Activated T-cell treated with anti-CD3 and anti-CD28 coated beads, Interleukin-2, amount 50 U/mL, for 24 hours (primary cell): ENCODE data around the gene ACTN2.
A peak's percentile ranks its signal among the peaks of the same experiment; 100 is the strongest.

Source experiments
- DNase-seq: peaks from one replicate; pipeline ENCODE4 v3.0.0-alpha.2; 2020
- H3K27ac Mint-ChIP-seq: 2 replicates; pipeline ENCODE4 v1.8.0; 2020; ENCODE audit warnings: mild to moderate bottlenecking, mixed read lengths
- H3K27me3 Mint-ChIP-seq: 2 replicates; pipeline ENCODE4 v1.8.0; 2020; ENCODE audit warnings: mixed read lengths
- H3K36me3 Mint-ChIP-seq: 2 replicates; pipeline ENCODE4 v1.8.0; 2020; ENCODE audit warnings: low read depth, mixed read lengths
- H3K4me1 Mint-ChIP-seq: 2 replicates; pipeline ENCODE4 v1.8.0; 2020; ENCODE audit warnings: low read depth, mixed read lengths
- H3K4me3 Mint-ChIP-seq: 2 replicates; pipeline ENCODE4 v1.8.0; 2020; ENCODE audit warnings: mild to moderate bottlenecking, moderate library complexity, mixed read lengths
- H3K9me3 Mint-ChIP-seq: 2 replicates; pipeline ENCODE4 v1.8.0; 2020; ENCODE audit warnings: mixed read lengths

The ACTN2 gene

GRCh38 chr1:236681219-236681618, 5.1 kb upstream of the ACTN2 start:
- H3K27me3 Mint-ChIP-seq: peaks cover 21% of the 10 kb centered on the region
- no peaks in the 10 kb centered on the region for H3K9me3 Mint-ChIP-seq
- no peak for DNase-seq
- no peak overlapping the region for H3K4me3 Mint-ChIP-seq
- H3K4me1 Mint-ChIP-seq: peaks cover 3% of the 10 kb centered on the region
- no peak overlapping the region for H3K27ac Mint-ChIP-seq
- no peaks in the 10 kb centered on the region for H3K36me3 Mint-ChIP-seq

- H3K9me3 Mint-ChIP-seq: no peaks in the 10 kb centered on the region
- peaks cover 14% of the 10 kb centered on the region for H3K4me1 Mint-ChIP-seq
- DNase-seq: no peak
- no peak overlapping the region for H3K27ac Mint-ChIP-seq
- H3K36me3 Mint-ChIP-seq: no peaks in the 10 kb centered on the region
- H3K4me3 Mint-ChIP-seq: no peak overlapping the region
- H3K27me3 Mint-ChIP-seq: peaks cover 47% of the 10 kb centered on the region
These were observed 938 bp upstream of the ACTN2 start for GRCh38 chr1:236685205-236685916.

- peak; percentile 39 for DNase-seq
- Mint-ChIP-seq H3K9me3 (no peaks in the 10 kb centered on the region), H3K36me3 (no peaks in the 10 kb centered on the region), H3K27me3 (peaks cover 53% of the 10 kb centered on the region), H3K4me3 (peak overlapping the region; percentile 49), H3K27ac (no peak overlapping the region), H3K4me1 (peaks cover 14% of the 10 kb centered on the region)
These were observed 489 bp downstream of the ACTN2 start for GRCh38 chr1:236686815-236687160.

- Mint-ChIP-seq H3K4me3 (peak overlapping the region; percentile 49), H3K9me3 (no peaks in the 10 kb centered on the region), H3K4me1 (peaks cover 14% of the 10 kb centered on the region), H3K36me3 (no peaks in the 10 kb centered on the region), H3K27me3 (peaks cover 58% of the 10 kb centered on the region), H3K27ac (no peak overlapping the region)
- DNase-seq: no peak
These were observed 974 bp downstream of the ACTN2 start for GRCh38 chr1:236687273-236687672.

- DNase-seq: no peak
- Mint-ChIP-seq H3K36me3 (no peaks in the 10 kb centered on the region), H3K9me3 (no peaks in the 10 kb centered on the region)
These were observed 2.4 kb downstream of the ACTN2 start for GRCh38 chr1:236688705-236689104.

GRCh38 chr1:236689713-236690569, 3.6 kb downstream of the ACTN2 start:
- peaks cover 76% of the 10 kb centered on the region for H3K27me3 Mint-ChIP-seq
- no peak overlapping the region for H3K4me3 Mint-ChIP-seq
- H3K27ac Mint-ChIP-seq: no peak overlapping the region
- DNase-seq: no peak
- H3K9me3 Mint-ChIP-seq: no peaks in the 10 kb centered on the region
- H3K36me3 Mint-ChIP-seq: no peaks in the 10 kb centered on the region
- peaks cover 14% of the 10 kb centered on the region for H3K4me1 Mint-ChIP-seq

More at GRCh38 chr1:236688705-236689104, 2.4 kb downstream of the ACTN2 start:
- Mint-ChIP-seq H3K4me3 (no peak overlapping the region), H3K27me3 (peaks cover 71% of the 10 kb centered on the region), H3K27ac (no peak overlapping the region), H3K4me1 (peaks cover 14% of the 10 kb centered on the region)

- Mint-ChIP-seq H3K27ac (no peak overlapping the region), H3K27me3 (peaks cover 64% of the 10 kb centered on the region), H3K9me3 (no peaks in the 10 kb centered on the region), H3K36me3 (no peaks in the 10 kb centered on the region), H3K4me3 (no peak overlapping the region), H3K4me1 (peaks cover 11% of the 10 kb centered on the region)
- no peak for DNase-seq
These were observed 5.0 kb downstream of the ACTN2 start for GRCh38 chr1:236691348-236691747.

- H3K4me3 Mint-ChIP-seq: no peak overlapping the region
- peaks cover 65% of the 10 kb centered on the region for H3K27me3 Mint-ChIP-seq
- H3K4me1 Mint-ChIP-seq: peaks cover 7% of the 10 kb centered on the region
- no peaks in the 10 kb centered on the region for H3K36me3 Mint-ChIP-seq
- H3K27ac Mint-ChIP-seq: no peak overlapping the region
- no peaks in the 10 kb centered on the region for H3K9me3 Mint-ChIP-seq
- DNase-seq: no peak
These were observed 5.8 kb downstream of the ACTN2 start for GRCh38 chr1:236692128-236692527.

GRCh38 chr1:236692742-236693141, 6.4 kb downstream of the ACTN2 start:
- Mint-ChIP-seq H3K27me3 (peaks cover 63% of the 10 kb centered on the region), H3K36me3 (no peaks in the 10 kb centered on the region), H3K27ac (no peak overlapping the region), H3K9me3 (no peaks in the 10 kb centered on the region), H3K4me1 (peaks cover 1% of the 10 kb centered on the region), H3K4me3 (no peak overlapping the region)
- DNase-seq: no peak

GRCh38 chr1:236699366-236699765, 13.1 kb downstream of the ACTN2 start:
- no peak for DNase-seq
- Mint-ChIP-seq H3K4me1 (no peaks in the 10 kb centered on the region), H3K27me3 (peaks cover 43% of the 10 kb centered on the region), H3K36me3 (no peaks in the 10 kb centered on the region), H3K4me3 (no peak overlapping the region), H3K9me3 (no peaks in the 10 kb centered on the region), H3K27ac (no peak overlapping the region)

- Mint-ChIP-seq H3K27me3 (peaks cover 42% of the 10 kb centered on the region), H3K4me3 (no peak overlapping the region), H3K4me1 (no peaks in the 10 kb centered on the region), H3K9me3 (no peaks in the 10 kb centered on the region), H3K36me3 (no peaks in the 10 kb centered on the region), H3K27ac (no peak overlapping the region)
- DNase-seq: no peak
These were observed 14.6 kb downstream of the ACTN2 start for GRCh38 chr1:236700903-236701302.

GRCh38 chr1:236701782-236702181, 15.5 kb downstream of the ACTN2 start:
- no peak for DNase-seq
- Mint-ChIP-seq H3K27ac (no peak overlapping the region), H3K4me1 (no peaks in the 10 kb centered on the region), H3K36me3 (no peaks in the 10 kb centered on the region), H3K9me3 (no peaks in the 10 kb centered on the region), H3K4me3 (no peak overlapping the region), H3K27me3 (peaks cover 40% of the 10 kb centered on the region)

GRCh38 chr1:236702791-236703394, 16.6 kb downstream of the ACTN2 start:
- Mint-ChIP-seq H3K9me3 (no peaks in the 10 kb centered on the region), H3K4me3 (no peak overlapping the region), H3K36me3 (no peaks in the 10 kb centered on the region), H3K27me3 (peaks cover 33% of the 10 kb centered on the region), H3K27ac (no peak overlapping the region), H3K4me1 (no peaks in the 10 kb centered on the region)
- no peak for DNase-seq

GRCh38 chr1:236705771-236706170, 19.5 kb downstream of the ACTN2 start:
- Mint-ChIP-seq H3K27ac (no peak overlapping the region), H3K36me3 (no peaks in the 10 kb centered on the region), H3K9me3 (no peaks in the 10 kb centered on the region), H3K4me1 (no peaks in the 10 kb centered on the region), H3K27me3 (peaks cover 38% of the 10 kb centered on the region), H3K4me3 (no peak overlapping the region)
- no peak for DNase-seq

- no peaks in the 10 kb centered on the region for H3K36me3 Mint-ChIP-seq
- peaks cover 38% of the 10 kb centered on the region for H3K27me3 Mint-ChIP-seq
- no peak for DNase-seq
These were observed 19.9 kb downstream of the ACTN2 start for GRCh38 chr1:236706183-236706582.

More at GRCh38 chr1:236706183-236706582, 19.9 kb downstream of the ACTN2 start:
- Mint-ChIP-seq H3K27ac (no peak overlapping the region), H3K4me1 (no peaks in the 10 kb centered on the region), H3K9me3 (no peaks in the 10 kb centered on the region), H3K4me3 (no peak overlapping the region)
